Measurements from ENCODE around the gene PNMT.

PNMT gene

GRCh38 chr17:39635614-39636176, 32.6 kb upstream of the PNMT start:
- Histone ChIP-seq H2AFZ (ENCODE audit: low read length, unreplicated experiment) (no peak overlapping the region), H3K36me3 (ENCODE audit: insufficient read depth, low read length) (no peaks in the 10 kb centered on the region), H3K79me2 (ENCODE audit: control insufficient read depth, insufficient read depth, low read length, unreplicated experiment) (peaks cover 29% of the 10 kb centered on the region), H3K4me3 (ENCODE audit: low read depth, low read length) (no peak overlapping the region), H3K27me3 (ENCODE audit: insufficient read depth, low read length) (peaks cover 5% of the 10 kb centered on the region), H3K4me1 (ENCODE audit: control insufficient read depth, insufficient read depth, low read length, unreplicated experiment) (peaks cover 22% of the 10 kb centered on the region), H3K27ac (ENCODE audit: low read depth, low read length) (no peak overlapping the region)

GRCh38 chr17:39636587-39636926, 31.7 kb upstream of the PNMT start:
- Histone ChIP-seq H3K27me3 (ENCODE audit: insufficient read depth, low read length) (peaks cover under 1% of the 10 kb centered on the region; the same call in 1 of the 2 replicates), H3K27ac (ENCODE audit: low read depth, low read length) (no peak overlapping the region), H3K36me3 (ENCODE audit: insufficient read depth, low read length) (no peaks in the 10 kb centered on the region), H3K4me3 (ENCODE audit: low read depth, low read length) (peak overlapping the region; percentile 89), H2AFZ (ENCODE audit: low read length, unreplicated experiment) (no peak overlapping the region), H3K4me1 (ENCODE audit: control insufficient read depth, insufficient read depth, low read length, unreplicated experiment) (peaks cover 25% of the 10 kb centered on the region), H3K79me2 (ENCODE audit: control insufficient read depth, insufficient read depth, low read length, unreplicated experiment) (peaks cover 36% of the 10 kb centered on the region)

- H3K79me2 ChIP-seq (ENCODE audit: control insufficient read depth, insufficient read depth, low read length, unreplicated experiment) = peaks cover 36% of the 10 kb centered on the region
Measured at GRCh38 chr17:39636927-39637736, 31.1 kb upstream of the PNMT start, which contains the start of gene STARD3. TSS of gene STARD3 (plus strand) at chr17:39637144. CDS start at chr17:39653532, 16,388 bp downstream.

GRCh38 chr17:39638317-39638716, 29.9 kb upstream of the PNMT start:
- H3K4me1 ChIP-seq (ENCODE audit: control insufficient read depth, insufficient read depth, low read length, unreplicated experiment) = peaks cover 32% of the 10 kb centered on the region
- H3K36me3 ChIP-seq (ENCODE audit: insufficient read depth, low read length) = no peaks in the 10 kb centered on the region
- H3K27me3 ChIP-seq (ENCODE audit: insufficient read depth, low read length) = no peaks in the 10 kb centered on the region
- H2AFZ ChIP-seq (ENCODE audit: low read length, unreplicated experiment) = no peak overlapping the region
- H3K27ac ChIP-seq (ENCODE audit: low read depth, low read length) = no peak overlapping the region
- peak overlapping the region; percentile 89 for H3K4me3 ChIP-seq (ENCODE audit: low read depth, low read length)
- H3K79me2 ChIP-seq (ENCODE audit: control insufficient read depth, insufficient read depth, low read length, unreplicated experiment) = peaks cover 44% of the 10 kb centered on the region

More at GRCh38 chr17:39636927-39637736, 31.1 kb upstream of the PNMT start, which contains the start of gene STARD3:
- Histone ChIP-seq H3K4me1 (ENCODE audit: control insufficient read depth, insufficient read depth, low read length, unreplicated experiment) (peaks cover 25% of the 10 kb centered on the region), H3K36me3 (ENCODE audit: insufficient read depth, low read length) (no peaks in the 10 kb centered on the region), H3K27ac (ENCODE audit: low read depth, low read length) (peak within 1 kb of the TSS; percentile 29; the same call in 1 of the 2 replicates), H3K27me3 (ENCODE audit: insufficient read depth, low read length) (no peaks in the 10 kb centered on the region), H2AFZ (ENCODE audit: low read length, unreplicated experiment) (peak within 1 kb of the TSS; percentile 74), H3K4me3 (ENCODE audit: low read depth, low read length) (peak within 1 kb of the TSS; percentile 89)

- Histone ChIP-seq H2AFZ (ENCODE audit: low read length, unreplicated experiment) (no peak overlapping the region), H3K27ac (ENCODE audit: low read depth, low read length) (no peak overlapping the region), H3K4me1 (ENCODE audit: control insufficient read depth, insufficient read depth, low read length, unreplicated experiment) (peaks cover 36% of the 10 kb centered on the region), H3K4me3 (ENCODE audit: low read depth, low read length) (no peak overlapping the region; the same call in 1 of the 2 replicates), H3K79me2 (ENCODE audit: control insufficient read depth, insufficient read depth, low read length, unreplicated experiment) (peaks cover 51% of the 10 kb centered on the region), H3K36me3 (ENCODE audit: insufficient read depth, low read length) (no peaks in the 10 kb centered on the region), H3K27me3 (ENCODE audit: insufficient read depth, low read length) (no peaks in the 10 kb centered on the region)
Measured at GRCh38 chr17:39639043-39639442, 29.2 kb upstream of the PNMT start.

- Histone ChIP-seq H3K79me2 (ENCODE audit: control insufficient read depth, insufficient read depth, low read length, unreplicated experiment) (peaks cover 55% of the 10 kb centered on the region), H3K4me1 (ENCODE audit: control insufficient read depth, insufficient read depth, low read length, unreplicated experiment) (peaks cover 36% of the 10 kb centered on the region), H3K36me3 (ENCODE audit: insufficient read depth, low read length) (no peaks in the 10 kb centered on the region), H3K27me3 (ENCODE audit: insufficient read depth, low read length) (no peaks in the 10 kb centered on the region), H3K4me3 (ENCODE audit: low read depth, low read length) (no peak overlapping the region), H3K27ac (ENCODE audit: low read depth, low read length) (no peak overlapping the region), H2AFZ (ENCODE audit: low read length, unreplicated experiment) (no peak overlapping the region)
Measured at GRCh38 chr17:39639566-39640458, 28.4 kb upstream of the PNMT start.

- H3K27me3 ChIP-seq (ENCODE audit: insufficient read depth, low read length) = no peaks in the 10 kb centered on the region
- peaks cover 56% of the 10 kb centered on the region for H3K79me2 ChIP-seq (ENCODE audit: control insufficient read depth, insufficient read depth, low read length, unreplicated experiment)
Measured at GRCh38 chr17:39640591-39641031, 27.6 kb upstream of the PNMT start.

GRCh38 chr17:39641097-39641496, 27.2 kb upstream of the PNMT start:
- no peak overlapping the region for H3K27ac ChIP-seq (ENCODE audit: low read depth, low read length)
- H3K4me3 ChIP-seq (ENCODE audit: low read depth, low read length) = no peak overlapping the region
- H2AFZ ChIP-seq (ENCODE audit: low read length, unreplicated experiment) = no peak overlapping the region
- H3K79me2 ChIP-seq (ENCODE audit: control insufficient read depth, insufficient read depth, low read length, unreplicated experiment) = peaks cover 56% of the 10 kb centered on the region
- no peaks in the 10 kb centered on the region for H3K27me3 ChIP-seq (ENCODE audit: insufficient read depth, low read length)
- peaks cover 36% of the 10 kb centered on the region for H3K4me1 ChIP-seq (ENCODE audit: control insufficient read depth, insufficient read depth, low read length, unreplicated experiment)
- no peaks in the 10 kb centered on the region for H3K36me3 ChIP-seq (ENCODE audit: insufficient read depth, low read length)

More at GRCh38 chr17:39640591-39641031, 27.6 kb upstream of the PNMT start:
- H2AFZ ChIP-seq (ENCODE audit: low read length, unreplicated experiment) = no peak overlapping the region
- no peak overlapping the region for H3K4me3 ChIP-seq (ENCODE audit: low read depth, low read length)
- H3K36me3 ChIP-seq (ENCODE audit: insufficient read depth, low read length) = no peaks in the 10 kb centered on the region
- H3K4me1 ChIP-seq (ENCODE audit: control insufficient read depth, insufficient read depth, low read length, unreplicated experiment) = peaks cover 36% of the 10 kb centered on the region
- no peak overlapping the region for H3K27ac ChIP-seq (ENCODE audit: low read depth, low read length)

- Histone ChIP-seq H3K79me2 (ENCODE audit: control insufficient read depth, insufficient read depth, low read length, unreplicated experiment) (peaks cover 59% of the 10 kb centered on the region), H3K4me1 (ENCODE audit: control insufficient read depth, insufficient read depth, low read length, unreplicated experiment) (peaks cover 31% of the 10 kb centered on the region)
Measured at GRCh38 chr17:39641883-39642282, 26.4 kb upstream of the PNMT start.

GRCh38 chr17:39642291-39643074, 25.8 kb upstream of the PNMT start:
- H3K27ac ChIP-seq (ENCODE audit: low read depth, low read length) = no peak overlapping the region
- H2AFZ ChIP-seq (ENCODE audit: low read length, unreplicated experiment) = no peak overlapping the region
- H3K27me3 ChIP-seq (ENCODE audit: insufficient read depth, low read length) = no peaks in the 10 kb centered on the region
- peaks cover 31% of the 10 kb centered on the region for H3K4me1 ChIP-seq (ENCODE audit: control insufficient read depth, insufficient read depth, low read length, unreplicated experiment)
- peaks cover 63% of the 10 kb centered on the region for H3K79me2 ChIP-seq (ENCODE audit: control insufficient read depth, insufficient read depth, low read length, unreplicated experiment)
- no peaks in the 10 kb centered on the region for H3K36me3 ChIP-seq (ENCODE audit: insufficient read depth, low read length)
- no peak overlapping the region for H3K4me3 ChIP-seq (ENCODE audit: low read depth, low read length)

More at GRCh38 chr17:39641883-39642282, 26.4 kb upstream of the PNMT start:
- Histone ChIP-seq H3K4me3 (ENCODE audit: low read depth, low read length) (no peak overlapping the region), H2AFZ (ENCODE audit: low read length, unreplicated experiment) (no peak overlapping the region), H3K27ac (ENCODE audit: low read depth, low read length) (no peak overlapping the region), H3K36me3 (ENCODE audit: insufficient read depth, low read length) (no peaks in the 10 kb centered on the region), H3K27me3 (ENCODE audit: insufficient read depth, low read length) (no peaks in the 10 kb centered on the region)
